ENCODE data around the gene NTSR1.

- TF ChIP-seq CTCF (IDR thresholded peaks at IDR 0.05) = no peak
- TF ChIP-seq POLR2A (IDR thresholded peaks at IDR 0.05) = no peak
Observed at GRCh38 chr20:62779417-62779685, 70.7 kb downstream of the NTSR1 start.
